K562 (cell line): ENCODE data around the gene KLHL13.

Experiments
- GTF2F1 ChIP-seq: IDR thresholded peaks from 2 replicates; pipeline ENCODE4 v1.6.1; 2011; ENCODE audit warnings: low read depth, low read length, improper control_type of control experiment
- PURB ChIP-seq: sonication (generic); formaldehyde crosslinking; IDR thresholded peaks from 2 replicates; pipeline ENCODE4 v1.9.0; 2021; ENCODE audit warnings: low read depth, mild to moderate bottlenecking, missing genetic modification reagents
- ZFX ChIP-seq: sonication (generic); formaldehyde crosslinking; IDR thresholded peaks from 2 replicates; pipeline ENCODE4 v1.8.0; 2022; ENCODE audit warnings: mild to moderate bottlenecking, missing genetic modification reagents, moderate library complexity
- ZSCAN29 ChIP-seq: fragments of 450-650 bp; IDR thresholded peaks from 2 replicates; pipeline ENCODE4 v1.6.1; 2017
- TF ChIP-seq, protein P1 (sequence below): fragments of 450-650 bp; IDR thresholded peaks from 2 replicates; pipeline ENCODE4 v1.6.1; 2016

DNA sequence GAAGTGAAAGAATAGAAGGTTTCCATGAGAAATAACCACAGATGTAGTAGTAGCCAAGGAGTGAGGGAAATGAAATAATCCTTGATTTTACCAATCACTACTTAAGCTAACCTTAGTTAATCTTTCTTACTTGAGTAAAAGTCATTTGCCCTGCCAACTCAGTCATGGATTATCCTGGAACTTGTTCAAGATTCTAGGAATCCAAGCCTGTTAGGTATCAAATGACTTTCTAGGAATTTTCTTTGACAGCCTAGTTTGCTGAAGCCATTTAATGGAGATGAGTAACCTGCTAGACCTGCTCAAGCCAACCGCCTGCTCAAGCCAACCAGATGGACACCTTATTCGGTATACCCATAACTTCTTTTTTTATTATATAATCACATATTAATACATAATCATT, 180.5 kb downstream of the KLHL13 start:
- TF ChIP-seq GTF2F1 (no peak), PURB (CRISPR knock-in tag) (no peak), ZFX (no peak), ZSCAN29 (no peak)
- TF ChIP-seq, protein P1, sequence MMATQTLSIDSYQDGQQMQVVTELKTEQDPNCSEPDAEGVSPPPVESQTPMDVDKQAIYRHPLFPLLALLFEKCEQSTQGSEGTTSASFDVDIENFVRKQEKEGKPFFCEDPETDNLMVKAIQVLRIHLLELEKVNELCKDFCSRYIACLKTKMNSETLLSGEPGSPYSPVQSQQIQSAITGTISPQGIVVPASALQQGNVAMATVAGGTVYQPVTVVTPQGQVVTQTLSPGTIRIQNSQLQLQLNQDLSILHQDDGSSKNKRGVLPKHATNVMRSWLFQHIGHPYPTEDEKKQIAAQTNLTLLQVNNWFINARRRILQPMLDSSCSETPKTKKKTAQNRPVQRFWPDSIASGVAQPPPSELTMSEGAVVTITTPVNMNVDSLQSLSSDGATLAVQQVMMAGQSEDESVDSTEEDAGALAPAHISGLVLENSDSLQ = no peak
